Keratinocyte (primary cell): ENCODE data around the gene ALS2CL. TPM values are rescaled to one million over a fixed set of nuclear protein-coding genes. Genes with fewer than 3 reads are reported as not detected.

Experiments used
- DNase-seq: peaks from one replicate; pipeline ENCODE4 v3.0.0-alpha.2; 2011; ENCODE audit warnings: low read depth, missing footprints, low spot score
- FAIRE-seq: peaks from 2 replicates; lab custom pipeline; 2011; peaks lifted over from hg19 to GRCh38; lab: Jason Lieb, UNC
- H2AFZ ChIP-seq: 2 replicates; pipeline ENCODE4 v1.6.0; 2012; ENCODE audit warnings: low read length, control low read depth, inconsistent platforms; ENCODE audit not compliant: control insufficient read depth
- H3K27ac ChIP-seq: 2 replicates; pipeline ENCODE4 v1.5.1; 2011; ENCODE audit warnings: low read length; ENCODE audit not compliant: control insufficient read depth, insufficient read depth
- H3K27me3 ChIP-seq: 3 replicates; pipeline ENCODE4 v1.6.0; 2011; ENCODE audit warnings: low read length; ENCODE audit not compliant: control insufficient read depth, insufficient read depth; ENCODE audit errors: extremely low read depth
- H3K36me3 ChIP-seq, 2 experiments: 2 replicates in 1 of 2; 3 replicates in 1 of 2; pipeline ENCODE4 v1.5.1; 2011; ENCODE audit warnings: low read length in 2 of 2, mild to moderate bottlenecking in 1 of 2; ENCODE audit not compliant: control insufficient read depth in 2 of 2, insufficient read depth in 2 of 2; ENCODE audit errors: extremely low read depth in 1 of 2
- H3K4me1 ChIP-seq: 3 replicates; pipeline ENCODE4 v1.5.1; 2011; ENCODE audit warnings: low read length; ENCODE audit not compliant: control insufficient read depth, insufficient read depth; ENCODE audit errors: extremely low read depth
- H3K4me2 ChIP-seq: 3 replicates; pipeline ENCODE4 v1.6.0; 2011; ENCODE audit warnings: low read depth, low read length; ENCODE audit not compliant: control insufficient read depth, insufficient read depth; ENCODE audit errors: extremely low read depth
- H3K4me3 ChIP-seq, 3 experiments: fragments of 200-600 bp in 1 of 3; sonication (generic) in 1 of 3; 2 replicates in 2 of 3; 3 replicates in 1 of 3; pipeline ENCODE4 v1.5.1; 2011 to 2016; ENCODE audit warnings: low read length in 3 of 3, mild to moderate bottlenecking in 3 of 3, control low read depth in 2 of 3, inconsistent platforms in 1 of 3, low read depth in 1 of 3, mixed read lengths in 1 of 3, mixed run types in 1 of 3, moderate library complexity in 1 of 3; ENCODE audit not compliant: control insufficient read depth in 2 of 3, insufficient read depth in 2 of 3; ENCODE audit errors: extremely low read depth in 1 of 3
- H3K79me2 ChIP-seq: 2 replicates; pipeline ENCODE4 v1.6.0; 2012; ENCODE audit warnings: low read length; ENCODE audit not compliant: control insufficient read depth, insufficient read depth
- H3K9ac ChIP-seq: 3 replicates; pipeline ENCODE4 v1.6.0; 2011; ENCODE audit warnings: low read length; ENCODE audit not compliant: control insufficient read depth, insufficient read depth; ENCODE audit errors: extremely low read depth
- H3K9me1 ChIP-seq: 3 replicates; pipeline ENCODE4 v1.6.0; 2011; ENCODE audit warnings: low read length; ENCODE audit not compliant: control insufficient read depth, insufficient read depth; ENCODE audit errors: extremely low read depth
- H3K9me3 ChIP-seq: 2 replicates; pipeline ENCODE4 v1.5.1; 2012; ENCODE audit warnings: low read depth, low read length; ENCODE audit not compliant: control insufficient read depth
- H4K20me1 ChIP-seq: 3 replicates; pipeline ENCODE4 v1.6.0; 2011; ENCODE audit warnings: low read length; ENCODE audit not compliant: control insufficient read depth, insufficient read depth; ENCODE audit errors: extremely low read depth
- CTCF ChIP-seq, 3 experiments: IDR thresholded peaks in 1 of 3; conservative IDR thresholded peaks in 1 of 3; optimal IDR thresholded peaks in 1 of 3; 2 replicates in 2 of 3; 3 replicates in 1 of 3; pipeline versions ENCODE3 to v1.5.1; 2011; ENCODE audit warnings: low read length in 3 of 3, mild to moderate bottlenecking in 3 of 3, moderate library complexity in 2 of 3, control low read depth in 1 of 3, inconsistent platforms in 1 of 3; ENCODE audit not compliant: insufficient read depth in 2 of 3; ENCODE audit errors: extremely low read depth in 1 of 3
- EZH2 ChIP-seq: IDR thresholded peaks from one replicate; pipeline ENCODE4 v1.6.1; 2012; ENCODE audit warnings: inconsistent platforms, mild to moderate bottlenecking, low read length, moderate library complexity
- dilution Hi-C: fragments of 300-500 bp; cut with MboI; formaldehyde crosslinking; loops from one replicate; pipeline ENCODE4 v1.7.0; 2020; ENCODE audit warnings: low sequenced_read_pairs; ENCODE audit not compliant: extremely low pct_ligation_motif_present
- polyA plus RNA-seq, 5 experiments: library from polyadenylated mRNA; depleted of rRNA in 3 of 5; stranded (reverse) in 3 of 5; stranded (forward) in 1 of 5; unstranded in 1 of 5; fragments of >200 nt; gene quantifications; 1 replicate in 1 of 5; 2 replicates in 3 of 5; 3 replicates in 1 of 5; pipeline versions ENCODE4 v1.2.1 to v1.2.3, GENCODE V29; 2011 to 2012; ENCODE audit warnings: missing spikeins in 2 of 5, low read depth in 1 of 5, low replicate concordance in 1 of 5

The ALS2CL gene
- polyA plus RNA-seq, 1 donor (not counting 4 experiments of a cell fraction or from before 2014, with no cell fraction given) = 40.9 TPM

DNA sequence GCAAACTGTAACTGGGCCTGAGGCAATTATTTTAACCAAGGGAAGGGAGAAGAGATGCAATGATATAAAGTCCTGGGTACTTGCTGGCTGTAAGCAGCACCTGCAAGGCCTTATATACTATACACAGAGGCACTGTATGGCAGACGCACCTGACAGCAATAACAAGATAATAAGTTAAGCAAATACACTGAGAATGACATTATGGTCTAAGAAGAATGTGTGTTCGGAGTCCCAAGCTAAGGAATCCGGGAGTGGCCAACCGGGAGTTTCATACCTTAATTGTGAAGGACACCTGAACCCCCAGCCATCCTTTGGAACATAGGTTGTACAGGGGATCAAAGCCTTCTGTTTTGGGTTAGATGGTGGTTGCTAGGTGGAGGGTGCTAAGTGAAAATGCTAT lies 67.4 kb downstream of the ALS2CL start:
- no peaks in the 10 kb centered on the region for H3K79me2 ChIP-seq
- no peak overlapping the region for H3K27ac ChIP-seq
- H3K9ac ChIP-seq = no peak overlapping the region
- no peaks in the 10 kb centered on the region for H3K27me3 ChIP-seq
- dilution Hi-C loops = loop anchor here (25.0 kb wide), 1 partner anchor 139 kb away; the partner anchor contains the start of gene RTP3
- H3K4me2 ChIP-seq = no peak overlapping the region
- no peaks in the 10 kb centered on the region for H4K20me1 ChIP-seq
- no peaks in the 10 kb centered on the region for H3K9me1 ChIP-seq
- TF ChIP-seq CTCF (optimal IDR thresholded peaks at IDR 0.05 in 1 of 3, IDR thresholded peaks at IDR 0.05 in 1 of 3, conservative IDR thresholded peaks at IDR 0.05 in 1 of 3; ENCODE audit: extremely low read depth in 1 of 3, insufficient read depth in 2 of 3, low read length in 3 of 3) (no peak), EZH2 (no peak)
- no peak overlapping the region for H3K4me3 ChIP-seq
- peaks cover 12% of the 10 kb centered on the region for H3K4me1 ChIP-seq
- no peaks in the 10 kb centered on the region for H3K36me3 ChIP-seq
- no peaks in the 10 kb centered on the region for H3K9me3 ChIP-seq
- FAIRE-seq = no peak
- no peak overlapping the region for H2AFZ ChIP-seq
- DNase-seq = no peak

GRCh38 chr3:46624975-46625490 lies 68.4 kb downstream of the ALS2CL start:
- no peak overlapping the region for H2AFZ ChIP-seq
- dilution Hi-C loops = loop anchor here (25.0 kb wide), 1 partner anchor 138 kb away; the partner anchor contains the start of gene RTP3
- no peak overlapping the region for H3K9ac ChIP-seq
- no peak overlapping the region for H3K4me3 ChIP-seq
- no peaks in the 10 kb centered on the region for H3K9me1 ChIP-seq
- TF ChIP-seq CTCF (optimal IDR thresholded peaks at IDR 0.05 in 1 of 3, IDR thresholded peaks at IDR 0.05 in 1 of 3, conservative IDR thresholded peaks at IDR 0.05 in 1 of 3; ENCODE audit: extremely low read depth in 1 of 3, insufficient read depth in 2 of 3, low read length in 3 of 3) (no peak), EZH2 (no peak)
- H3K36me3 ChIP-seq = no peaks in the 10 kb centered on the region
- no peaks in the 10 kb centered on the region for H4K20me1 ChIP-seq
- no peaks in the 10 kb centered on the region for H3K27me3 ChIP-seq
- peaks cover 6% of the 10 kb centered on the region for H3K4me1 ChIP-seq
- no peak for DNase-seq
- FAIRE-seq = no peak
- H3K27ac ChIP-seq = no peak overlapping the region
- no peak overlapping the region for H3K4me2 ChIP-seq
- no peaks in the 10 kb centered on the region for H3K79me2 ChIP-seq
- no peaks in the 10 kb centered on the region for H3K9me3 ChIP-seq
